ENCODE data around the gene LAMC2.
"Not testable (repeated sequence)": the region's sequence is repeated elsewhere in the genome, so short reads cannot be mapped to it uniquely, and the experiment has no call there.

The LAMC2 gene

DNA sequence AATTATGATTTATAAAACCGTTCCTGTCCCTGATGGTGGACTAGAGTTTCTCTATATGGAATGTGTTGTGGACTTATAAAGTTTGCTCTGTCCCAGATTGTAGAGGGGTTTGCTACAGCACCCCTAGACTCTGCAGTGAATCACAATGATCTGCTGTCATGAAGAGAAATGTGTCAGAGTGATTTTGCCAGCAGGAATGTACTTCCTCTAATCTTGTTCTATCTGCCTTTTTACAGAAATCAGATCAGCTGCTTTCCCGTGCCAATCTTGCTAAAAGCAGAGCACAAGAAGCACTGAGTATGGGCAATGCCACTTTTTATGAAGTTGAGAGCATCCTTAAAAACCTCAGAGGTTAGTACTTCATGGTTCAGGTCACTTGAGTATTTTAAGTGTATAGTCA lies 52.0 kb downstream of the LAMC2 start:
- DNase-seq (ENCODE audit: low spot score): no peak

DNA sequence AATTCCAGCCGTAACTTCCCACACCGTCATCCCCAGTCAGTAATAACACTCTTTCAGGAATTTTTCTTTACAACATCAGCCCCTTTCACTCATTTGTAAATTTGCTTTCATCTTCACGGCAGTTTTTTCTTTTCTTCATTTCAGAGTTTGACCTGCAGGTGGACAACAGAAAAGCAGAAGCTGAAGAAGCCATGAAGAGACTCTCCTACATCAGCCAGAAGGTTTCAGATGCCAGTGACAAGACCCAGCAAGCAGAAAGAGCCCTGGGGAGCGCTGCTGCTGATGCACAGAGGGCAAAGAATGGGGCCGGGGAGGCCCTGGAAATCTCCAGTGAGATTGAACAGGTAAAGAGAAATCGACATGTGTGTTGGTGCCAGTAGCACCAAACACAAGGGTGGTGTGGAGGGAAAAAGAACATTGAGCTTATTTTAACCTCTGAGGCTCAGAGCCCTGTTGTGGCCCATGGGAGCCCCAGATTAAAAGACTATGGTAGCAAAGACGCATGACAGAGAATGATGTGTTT lies 53.2 kb downstream of the LAMC2 start:
- DNase-seq (ENCODE audit: low spot score): no peak

DNA sequence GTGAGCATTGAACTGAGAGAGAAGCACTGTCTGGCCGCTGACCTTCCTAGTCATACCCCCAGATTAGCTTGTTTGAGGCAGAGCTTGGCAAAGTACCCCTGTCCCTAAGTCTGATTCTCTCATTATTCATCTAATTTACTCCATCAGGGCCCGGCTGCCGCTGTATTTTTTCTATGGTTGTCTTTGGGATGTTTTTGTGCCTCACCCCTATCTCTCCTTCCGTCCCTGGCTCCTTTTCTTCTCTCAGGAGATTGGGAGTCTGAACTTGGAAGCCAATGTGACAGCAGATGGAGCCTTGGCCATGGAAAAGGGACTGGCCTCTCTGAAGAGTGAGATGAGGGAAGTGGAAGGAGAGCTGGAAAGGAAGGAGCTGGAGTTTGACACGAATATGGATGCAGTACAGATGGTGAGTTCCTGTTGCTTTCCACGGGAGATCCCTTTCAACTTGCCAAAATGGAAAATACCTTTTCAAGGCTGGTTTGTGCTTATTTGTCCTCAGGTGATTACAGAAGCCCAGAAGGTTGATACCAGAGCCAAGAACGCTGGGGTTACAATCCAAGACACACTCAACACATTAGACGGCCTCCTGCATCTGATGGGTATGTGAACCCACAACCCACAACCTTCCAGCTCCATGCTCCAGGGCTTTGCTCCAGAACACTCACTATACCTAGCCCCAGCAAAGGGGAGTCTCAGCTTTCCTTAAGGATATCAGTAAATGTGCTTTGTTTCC lies 53.9 kb downstream of the LAMC2 start:
- DNase-seq (ENCODE audit: low spot score): no peak

DNA sequence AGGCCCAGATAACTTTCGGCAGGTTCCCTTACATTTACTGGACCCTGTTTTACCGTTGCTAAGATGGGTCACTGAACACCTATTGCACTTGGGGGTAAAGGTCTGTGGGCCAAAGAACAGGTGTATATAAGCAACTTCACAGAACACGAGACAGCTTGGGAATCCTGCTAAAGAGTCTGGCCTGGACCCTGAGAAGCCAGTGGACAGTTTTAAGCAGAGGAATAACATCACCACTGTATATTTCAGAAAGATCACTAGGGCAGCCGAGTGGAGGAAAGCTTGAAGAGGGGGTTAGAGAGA lies 54.4 kb downstream of the LAMC2 start:
- DNase-seq (ENCODE audit: low spot score): no peak

DNA sequence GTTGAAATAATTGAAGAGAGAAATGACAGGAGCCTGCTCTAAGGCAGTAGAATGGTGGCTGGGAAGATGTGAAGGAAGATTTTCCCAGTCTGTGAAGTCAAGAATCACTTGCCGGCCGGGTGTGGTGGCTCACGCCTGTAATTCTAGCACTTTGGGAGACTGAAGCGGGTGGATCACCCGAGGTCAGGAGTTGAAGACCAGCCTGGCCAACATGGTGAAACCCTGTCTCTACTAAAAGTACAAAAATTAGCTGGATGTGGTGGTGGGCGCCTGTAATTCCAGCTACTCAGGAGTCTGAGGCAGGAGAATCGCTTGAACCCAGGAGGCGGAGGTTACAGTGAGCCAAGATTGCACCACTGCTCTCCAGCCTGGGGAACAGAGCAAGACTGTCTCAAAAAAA lies 54.8 kb downstream of the LAMC2 start:
- not testable (repeated sequence) for DNase-seq (ENCODE audit: low spot score)

DNA sequence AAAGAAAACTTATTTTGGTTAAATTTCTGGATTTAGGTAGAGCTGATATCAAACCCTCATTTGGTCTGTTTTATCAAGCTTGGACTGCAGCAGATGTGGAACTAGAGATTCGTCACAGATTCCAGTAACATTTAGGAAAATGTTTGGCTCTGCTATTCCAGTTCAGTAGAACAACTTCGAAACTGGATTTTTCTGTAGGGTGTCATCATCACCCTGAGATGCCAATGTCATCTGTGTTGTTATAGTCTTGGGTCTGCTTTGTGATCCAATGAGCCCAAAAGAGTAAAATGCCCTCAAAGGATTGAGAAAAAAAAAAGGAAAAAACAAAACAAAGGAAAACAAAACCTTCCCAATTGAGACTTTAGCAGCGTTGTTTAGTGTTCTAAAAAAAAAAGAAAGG lies 55.4 kb downstream of the LAMC2 start:
- DNase-seq (ENCODE audit: low spot score): no peak

DNA sequence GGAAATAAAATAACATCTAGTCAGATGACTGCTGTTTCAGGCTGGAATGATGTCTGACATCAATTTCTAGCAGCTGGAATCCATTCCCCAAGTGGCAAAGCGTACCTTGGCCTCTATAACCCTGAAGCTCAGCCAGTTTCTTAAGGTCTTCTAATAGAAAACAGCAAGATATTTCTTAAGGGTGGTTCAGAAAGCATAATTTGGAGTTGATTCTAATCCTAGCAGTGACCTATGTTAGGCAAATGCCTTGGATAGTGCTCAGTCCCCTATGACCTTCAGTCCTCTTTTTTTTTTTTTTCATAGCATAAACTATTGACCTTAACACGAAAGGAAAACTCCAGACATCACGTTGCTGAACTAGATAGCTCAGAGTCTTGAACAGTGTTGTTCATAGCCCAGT lies 56.5 kb downstream of the LAMC2 start:
- DNase-seq (ENCODE audit: low spot score): no peak

DNA sequence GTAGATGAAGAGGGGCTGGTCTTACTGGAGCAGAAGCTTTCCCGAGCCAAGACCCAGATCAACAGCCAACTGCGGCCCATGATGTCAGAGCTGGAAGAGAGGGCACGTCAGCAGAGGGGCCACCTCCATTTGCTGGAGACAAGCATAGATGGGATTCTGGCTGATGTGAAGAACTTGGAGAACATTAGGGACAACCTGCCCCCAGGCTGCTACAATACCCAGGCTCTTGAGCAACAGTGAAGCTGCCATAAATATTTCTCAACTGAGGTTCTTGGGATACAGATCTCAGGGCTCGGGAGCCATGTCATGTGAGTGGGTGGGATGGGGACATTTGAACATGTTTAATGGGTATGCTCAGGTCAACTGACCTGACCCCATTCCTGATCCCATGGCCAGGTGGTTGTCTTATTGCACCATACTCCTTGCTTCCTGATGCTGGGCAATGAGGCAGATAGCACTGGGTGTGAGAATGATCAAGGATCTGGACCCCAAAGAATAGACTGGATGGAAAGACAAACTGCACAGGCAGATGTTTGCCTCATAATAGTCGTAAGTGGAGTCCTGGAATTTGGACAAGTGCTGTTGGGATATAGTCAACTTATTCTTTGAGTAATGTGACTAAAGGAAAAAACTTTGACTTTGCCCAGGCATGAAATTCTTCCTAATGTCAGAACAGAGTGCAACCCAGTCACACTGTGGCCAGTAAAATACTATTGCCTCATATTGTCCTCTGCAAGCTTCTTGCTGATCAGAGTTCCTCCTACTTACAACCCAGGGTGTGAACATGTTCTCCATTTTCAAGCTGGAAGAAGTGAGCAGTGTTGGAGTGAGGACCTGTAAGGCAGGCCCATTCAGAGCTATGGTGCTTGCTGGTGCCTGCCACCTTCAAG lies 57.3 kb downstream of the LAMC2 start:
- DNase-seq (ENCODE audit: low spot score): no peak

DNA sequence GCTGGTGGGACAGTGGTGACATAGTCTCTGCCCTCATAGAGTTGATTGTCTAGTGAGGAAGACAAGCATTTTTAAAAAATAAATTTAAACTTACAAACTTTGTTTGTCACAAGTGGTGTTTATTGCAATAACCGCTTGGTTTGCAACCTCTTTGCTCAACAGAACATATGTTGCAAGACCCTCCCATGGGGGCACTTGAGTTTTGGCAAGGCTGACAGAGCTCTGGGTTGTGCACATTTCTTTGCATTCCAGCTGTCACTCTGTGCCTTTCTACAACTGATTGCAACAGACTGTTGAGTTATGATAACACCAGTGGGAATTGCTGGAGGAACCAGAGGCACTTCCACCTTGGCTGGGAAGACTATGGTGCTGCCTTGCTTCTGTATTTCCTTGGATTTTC lies 58.4 kb downstream of the LAMC2 start:
- DNase-seq (ENCODE audit: low spot score): no peak

DNA sequence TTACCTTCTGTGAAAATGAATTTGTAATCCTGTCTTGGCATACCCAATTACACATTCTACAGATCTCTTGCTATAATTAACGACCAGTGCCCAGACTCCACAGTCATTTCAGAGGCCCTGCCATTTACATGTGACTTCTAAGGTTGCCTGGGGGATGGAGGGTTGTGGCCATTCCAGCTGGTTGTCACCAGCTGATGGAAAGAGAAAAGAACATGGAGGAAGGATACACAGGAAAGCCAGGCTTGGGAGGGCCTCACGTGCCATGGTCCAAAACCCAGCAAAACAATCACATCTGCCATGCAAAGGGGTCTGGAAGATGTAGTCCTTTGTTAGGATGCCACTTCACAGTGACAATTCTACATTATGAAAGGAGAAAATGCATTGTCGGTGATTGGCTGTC lies 59.3 kb downstream of the LAMC2 start:
- no peak for DNase-seq (ENCODE audit: low spot score)

DNA sequence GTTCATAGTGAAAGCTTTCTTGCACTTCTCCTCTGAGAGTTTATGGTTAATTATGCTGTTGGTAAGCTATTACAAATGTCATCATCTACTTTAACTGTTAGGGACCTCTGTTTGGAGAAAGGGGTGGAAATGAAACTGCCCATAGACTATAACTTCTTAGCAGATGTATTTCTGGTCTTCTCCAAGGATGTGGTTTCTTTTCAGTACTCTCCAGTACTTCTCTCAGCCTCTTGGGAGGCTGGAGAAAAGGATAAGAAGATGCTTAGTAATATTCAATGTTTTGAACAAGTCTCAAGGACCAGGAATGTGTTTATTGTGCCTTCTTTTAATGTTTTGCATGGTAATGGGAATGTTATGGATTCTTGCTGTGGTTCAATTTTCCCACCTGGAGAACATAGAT lies 60.4 kb downstream of the LAMC2 start:
- DNase-seq (ENCODE audit: low spot score): no peak

DNA sequence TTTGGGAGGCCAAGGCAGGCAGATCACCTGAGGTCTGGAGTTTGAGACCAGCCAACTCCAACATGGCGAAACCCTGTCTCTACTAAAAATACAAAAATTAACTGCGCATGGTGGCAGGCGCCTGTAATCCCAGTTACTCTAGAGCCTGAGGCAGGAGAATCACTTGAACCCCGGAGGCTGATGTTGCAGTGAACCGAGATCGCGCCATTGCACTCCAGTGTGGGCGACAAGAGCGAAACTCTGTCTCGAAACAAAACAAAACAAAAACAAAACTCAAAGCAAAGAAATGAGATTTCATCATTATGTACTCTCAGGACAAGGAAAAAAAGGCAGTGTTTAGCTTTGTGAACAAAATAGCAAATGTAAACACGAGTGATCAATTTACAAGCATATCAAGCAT lies 61.0 kb downstream of the LAMC2 start:
- DNase-seq (ENCODE audit: low spot score): no peak

DNA sequence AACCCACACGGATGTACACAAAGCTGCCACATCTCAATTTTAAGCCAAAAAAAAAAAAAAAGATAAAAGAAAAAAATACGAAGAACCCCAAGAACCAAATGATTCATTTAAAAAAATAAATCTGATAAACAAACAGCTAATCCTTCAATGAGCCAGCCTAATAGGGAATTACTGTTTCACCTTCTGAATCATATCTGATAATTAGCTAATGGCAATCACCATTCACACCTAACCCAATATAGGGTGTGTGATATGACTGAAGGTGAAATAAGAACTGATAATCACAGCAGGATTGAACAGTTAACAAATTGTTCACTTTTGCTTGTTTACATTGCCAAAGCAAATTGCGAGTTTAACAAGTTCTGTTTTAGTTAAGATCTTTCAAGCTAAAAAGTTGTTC lies 61.4 kb downstream of the LAMC2 start:
- DNase-seq (ENCODE audit: low spot score): no peak

DNA sequence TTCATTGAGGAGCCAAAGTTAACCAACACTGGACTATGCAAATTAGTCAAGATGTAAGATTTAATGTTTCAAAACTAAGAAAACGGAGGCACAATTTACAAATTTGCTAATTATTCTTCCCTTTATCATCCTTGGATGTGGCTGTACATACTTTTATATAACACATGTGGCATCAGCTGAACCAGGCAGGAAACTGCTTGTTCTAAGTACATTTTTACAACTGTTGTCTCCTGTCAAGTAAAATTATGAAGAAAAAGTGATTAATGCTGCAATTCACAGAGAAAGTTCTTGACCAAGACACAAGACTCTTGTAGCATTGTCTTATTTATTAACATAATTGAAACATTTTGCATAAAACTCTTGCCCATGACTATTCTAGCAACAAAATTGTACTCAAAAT lies 61.9 kb downstream of the LAMC2 start:
- DNase-seq (ENCODE audit: low spot score): no peak

DNA sequence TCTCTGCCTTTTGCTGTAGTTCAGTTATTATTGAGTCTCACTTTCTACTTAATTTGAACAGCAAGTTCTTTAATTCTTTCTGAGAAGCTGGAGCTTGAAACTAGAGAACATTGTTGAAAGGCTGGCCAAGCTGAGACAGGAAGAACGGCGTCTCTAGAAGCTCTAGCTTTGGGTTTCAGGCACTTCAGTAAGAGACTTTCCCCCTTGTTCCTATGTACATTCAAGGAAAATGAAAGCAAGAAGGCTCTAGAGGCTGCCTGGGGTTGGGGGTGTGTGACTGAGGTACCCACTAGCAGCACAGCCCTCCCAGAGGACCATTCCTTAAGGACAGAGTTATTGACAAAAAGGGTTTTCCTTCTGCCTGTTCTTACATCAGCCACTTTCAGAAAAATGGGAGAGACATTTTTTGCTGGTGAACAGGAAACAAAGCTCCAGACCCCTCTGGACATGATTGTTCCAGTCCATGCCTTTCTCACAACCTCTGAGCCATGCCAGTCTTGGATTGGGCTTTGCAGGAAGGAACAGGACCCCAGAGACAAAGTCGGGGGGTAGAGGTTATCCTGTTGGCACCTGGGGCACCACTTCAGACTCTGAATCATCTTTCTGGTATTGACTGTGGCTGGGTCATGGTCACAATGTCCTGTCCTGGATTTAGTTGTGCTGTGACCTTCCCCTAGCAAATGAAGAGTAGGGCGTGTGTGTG lies 63.1 kb downstream of the LAMC2 start:
- DNase-seq (ENCODE audit: low spot score): no peak

DNA sequence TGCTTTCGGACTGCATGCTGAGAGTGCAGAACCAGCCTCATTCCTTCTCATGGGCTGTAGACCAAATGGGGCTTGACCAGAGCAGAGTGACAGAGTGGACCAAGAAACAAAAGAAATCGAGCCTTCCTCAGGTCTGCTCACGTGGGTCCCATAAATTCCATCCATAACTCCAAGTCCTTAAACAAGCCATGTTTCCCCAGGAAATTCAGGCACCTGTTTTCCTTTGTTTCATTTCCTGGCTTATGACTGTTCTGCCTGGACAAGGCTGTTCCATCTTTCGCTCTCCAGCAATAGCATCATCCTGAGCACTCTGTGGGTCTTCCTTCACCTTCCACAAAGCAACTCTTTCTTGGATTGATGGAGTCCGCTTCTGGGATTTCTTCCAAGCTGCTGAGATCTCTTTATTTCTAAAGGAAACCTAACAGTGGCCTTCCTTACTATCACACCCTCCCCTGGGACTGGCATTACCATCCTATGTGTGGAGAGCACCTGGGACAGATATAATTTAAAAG lies 63.9 kb downstream of the LAMC2 start:
- DNase-seq (ENCODE audit: low spot score): no peak

DNA sequence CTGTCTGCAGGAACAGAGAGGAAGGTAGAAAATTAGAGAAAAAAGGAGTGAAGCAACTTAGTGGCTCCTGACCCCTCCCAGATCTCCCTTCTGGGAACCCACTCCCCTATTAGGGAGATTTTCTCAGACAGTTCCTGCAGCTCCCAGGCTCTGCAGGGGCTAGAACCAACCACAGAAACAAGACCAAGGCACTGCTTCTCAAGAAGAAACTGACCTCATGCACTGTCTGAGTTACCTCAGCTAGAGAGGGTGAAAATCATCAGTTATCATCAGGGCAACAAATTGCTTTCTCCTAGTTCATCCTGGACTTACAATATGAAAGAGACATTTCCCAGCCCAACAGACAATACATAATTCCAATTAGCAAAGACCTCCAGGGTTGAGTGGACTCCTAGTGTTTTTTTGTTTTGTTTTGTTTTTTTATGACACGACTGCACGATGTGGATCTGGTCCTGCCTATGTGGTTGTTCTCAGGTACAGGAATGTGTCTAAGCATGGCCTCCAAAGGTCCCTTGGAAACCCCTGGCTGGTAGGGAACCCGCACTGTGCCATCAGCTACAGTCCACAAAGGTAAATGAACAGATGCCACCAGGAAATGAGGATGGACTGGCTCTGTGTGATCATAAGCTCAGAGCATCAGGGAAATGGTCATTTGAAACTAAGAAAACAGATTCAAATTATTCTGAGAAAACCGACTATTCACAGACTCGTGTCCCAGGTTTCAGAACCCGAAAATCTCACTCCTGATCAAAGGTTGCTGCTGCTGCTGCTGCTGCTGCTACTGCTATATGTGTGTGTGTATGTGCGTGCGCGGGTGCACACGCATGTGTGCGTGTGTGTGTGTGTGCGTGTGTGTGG lies 65.3 kb downstream of the LAMC2 start:
- DNase-seq (ENCODE audit: low spot score): no peak

DNA sequence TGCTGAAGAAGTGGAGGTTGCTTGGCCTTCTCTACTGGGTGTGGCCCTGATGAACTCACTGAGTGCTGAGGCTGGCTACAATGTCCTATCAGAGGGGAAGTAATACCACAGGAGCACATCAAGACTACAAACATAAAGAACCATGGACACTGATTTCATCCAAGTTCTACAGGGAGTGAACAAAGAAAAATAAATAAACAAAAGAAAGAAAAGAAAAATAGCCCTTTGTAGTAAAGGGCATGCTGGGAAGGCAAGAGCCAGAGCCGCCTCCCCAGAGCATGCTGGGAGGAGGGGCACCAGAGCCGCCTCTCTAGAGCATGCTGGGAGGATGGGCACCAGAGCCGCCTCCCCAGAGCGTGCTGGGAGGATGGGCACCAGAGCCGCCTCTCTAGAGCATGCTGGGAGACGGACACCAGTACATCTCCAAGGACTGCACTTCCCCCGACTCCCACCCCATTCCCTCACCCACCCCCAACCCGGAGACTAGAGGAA lies 65.9 kb downstream of the LAMC2 start:
- no peak for DNase-seq (ENCODE audit: low spot score)

DNA sequence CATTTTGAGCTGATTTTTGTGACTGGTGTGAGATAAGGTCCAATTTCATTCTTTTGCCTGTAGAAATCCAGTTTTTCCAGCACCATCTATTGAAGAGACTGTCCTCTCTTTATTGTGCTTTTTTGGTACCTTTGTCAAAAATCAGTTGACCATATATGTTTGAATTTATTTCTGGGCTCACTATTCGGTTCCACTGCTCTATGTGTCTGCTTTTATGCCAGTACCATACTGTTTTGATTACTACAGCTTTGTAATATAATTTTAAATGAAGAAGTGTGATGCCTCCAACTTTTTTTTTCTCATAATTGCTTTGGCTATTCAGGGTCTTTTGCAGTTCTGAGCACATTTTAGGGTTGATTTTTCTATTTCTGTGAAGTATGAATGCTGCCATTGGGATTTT lies 69.0 kb downstream of the LAMC2 start:
- DNase-seq (ENCODE audit: low spot score): no peak

DNA sequence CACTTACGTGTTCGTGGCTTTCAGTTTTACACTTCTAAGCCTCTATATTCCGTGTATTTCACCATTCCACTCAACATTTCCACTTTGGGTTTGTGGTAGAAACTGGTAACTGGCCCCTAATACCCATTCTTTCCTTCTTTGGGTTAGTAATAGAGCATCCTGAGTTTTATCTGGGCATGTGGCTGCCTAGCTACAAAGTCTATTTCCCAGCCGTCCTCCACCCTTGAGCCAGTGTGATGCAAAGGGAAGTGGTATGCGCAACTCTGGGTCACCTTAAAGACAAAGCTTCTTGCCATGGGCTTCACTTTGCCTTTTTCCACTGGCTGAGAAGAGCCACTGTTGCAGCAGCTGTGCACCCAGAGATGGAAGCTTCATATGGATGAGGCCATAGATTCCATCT lies 73.9 kb downstream of the LAMC2 start:
- no peak for DNase-seq (ENCODE audit: low spot score)

DNA sequence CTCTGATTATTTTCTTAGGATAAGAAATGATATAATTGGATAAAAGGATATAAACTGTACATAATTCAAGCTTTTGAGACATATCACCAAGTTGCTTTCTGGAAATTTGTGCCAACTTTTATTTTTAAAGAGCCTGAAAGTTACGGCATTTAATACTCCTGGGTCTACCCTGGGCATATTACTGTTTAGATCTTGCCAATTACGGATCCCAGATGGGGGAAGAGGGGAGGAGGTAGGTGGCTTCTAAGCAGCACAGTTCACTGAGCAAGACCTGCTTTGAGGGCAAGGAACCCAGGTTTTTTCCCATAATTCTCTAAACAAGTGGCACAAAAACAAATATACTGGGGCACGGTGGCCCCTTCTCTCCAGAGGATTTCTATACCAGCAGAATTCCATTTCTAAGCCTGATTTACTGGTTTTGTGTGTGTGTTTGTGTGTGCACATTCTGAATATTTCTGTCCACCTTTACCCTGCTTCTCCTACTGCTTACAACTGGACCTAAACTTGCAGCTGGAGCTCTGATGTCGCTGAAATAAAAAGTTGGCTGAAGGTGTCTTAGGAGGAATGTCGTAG lies 76.7 kb downstream of the LAMC2 start:
- DNase-seq (ENCODE audit: low spot score): no peak
